ELR (cell line): Measurements from ENCODE around the gene PPFIA2.
"Not testable (repeated sequence)": the region's sequence is repeated elsewhere in the genome, so short reads cannot be mapped to it uniquely, and the experiment has no call there.

Experiments used
- DNase-seq: peaks from one replicate; pipeline ENCODE4 v3.0.0-alpha.2; 2015; ENCODE audit warnings: low read depth

The PPFIA2 gene

GRCh38 chr12:81668475-81668874, 90.7 kb downstream of the PPFIA2 start:
- DNase-seq: peak; percentile 71

- not testable (repeated sequence) for DNase-seq
These were observed 99.8 kb downstream of the PPFIA2 start for GRCh38 chr12:81659310-81659709.

- DNase-seq: peak; percentile 44
These were observed 114.6 kb downstream of the PPFIA2 start for GRCh38 chr12:81644503-81644902.

- no peak for DNase-seq
These were observed 120.0 kb downstream of the PPFIA2 start for GRCh38 chr12:81639196-81639595.

GRCh38 chr12:81633127-81633526, 126.0 kb downstream of the PPFIA2 start:
- DNase-seq: no peak

- DNase-seq: peak; percentile 55
These were observed 131.6 kb downstream of the PPFIA2 start for GRCh38 chr12:81627336-81628189.

GRCh38 chr12:81626406-81626805, 132.7 kb downstream of the PPFIA2 start:
- DNase-seq: no peak

GRCh38 chr12:81617915-81618314, 141.2 kb downstream of the PPFIA2 start:
- DNase-seq: no peak

GRCh38 chr12:81615026-81615588, 144.0 kb downstream of the PPFIA2 start:
- DNase-seq: no peak

- DNase-seq: peak; percentile 13
These were observed 147.9 kb downstream of the PPFIA2 start for GRCh38 chr12:81610955-81611889.

GRCh38 chr12:81597928-81598604, 161.1 kb downstream of the PPFIA2 start:
- peak; percentile 1 for DNase-seq

GRCh38 chr12:81596558-81596957, 162.6 kb downstream of the PPFIA2 start:
- DNase-seq: no peak

GRCh38 chr12:81591256-81591655, 167.9 kb downstream of the PPFIA2 start:
- no peak for DNase-seq

GRCh38 chr12:81590703-81591102, 168.4 kb downstream of the PPFIA2 start:
- not testable (repeated sequence) for DNase-seq

GRCh38 chr12:81588235-81589008, 170.7 kb downstream of the PPFIA2 start:
- DNase-seq: no peak

GRCh38 chr12:81585787-81586186, 173.4 kb downstream of the PPFIA2 start:
- peak; percentile 0 for DNase-seq

GRCh38 chr12:81573228-81573627, 185.9 kb downstream of the PPFIA2 start:
- no peak for DNase-seq

- DNase-seq: no peak
These were observed 186.7 kb downstream of the PPFIA2 start for GRCh38 chr12:81572411-81572810.

- no peak for DNase-seq
These were observed 188.9 kb downstream of the PPFIA2 start for GRCh38 chr12:81570234-81570633.

- DNase-seq: no peak
These were observed 194.9 kb downstream of the PPFIA2 start for GRCh38 chr12:81564237-81564636.

GRCh38 chr12:81558031-81558430, 201.1 kb downstream of the PPFIA2 start:
- peak; percentile 56 for DNase-seq
